Stimulated activated CD8-positive, alpha-beta memory T cell treated with anti-CD3 and anti-CD28 coated beads, Interleukin-15, amount 100 ng/mL, for 4 hours (primary cell): Measurements from ENCODE around the gene PILRB.
"Not testable (repeated sequence)": the region's sequence is repeated elsewhere in the genome, so short reads cannot be mapped to it uniquely, and the experiment has no call there.

Source experiments
- DNase-seq, 2 donors: peaks; one replicate each; pipeline ENCODE4 v3.0.0-alpha.2; 2020; ENCODE audit warnings: low read depth in 2 of 2

Gene PILRB

DNA sequence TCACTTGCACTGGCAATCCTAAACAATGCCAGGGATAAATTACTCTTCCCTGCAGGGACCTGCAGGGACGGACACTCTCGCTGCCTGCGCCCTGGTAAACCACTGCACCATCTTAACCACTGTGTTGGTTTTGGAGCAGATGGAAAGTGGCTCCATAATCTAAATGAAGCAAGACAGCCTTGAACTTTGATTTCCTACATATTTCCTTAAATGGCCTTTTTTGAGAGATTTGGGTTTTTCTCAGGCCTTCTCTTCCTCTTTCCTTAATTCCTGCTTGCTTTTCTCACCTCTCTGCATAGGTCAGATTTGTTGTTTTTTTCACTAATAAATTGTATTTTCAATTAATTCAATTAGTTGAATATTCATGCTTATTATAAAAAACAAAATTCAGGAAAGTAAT is 18.1 kb downstream of the PILRB start:
- no peak for DNase-seq

DNA sequence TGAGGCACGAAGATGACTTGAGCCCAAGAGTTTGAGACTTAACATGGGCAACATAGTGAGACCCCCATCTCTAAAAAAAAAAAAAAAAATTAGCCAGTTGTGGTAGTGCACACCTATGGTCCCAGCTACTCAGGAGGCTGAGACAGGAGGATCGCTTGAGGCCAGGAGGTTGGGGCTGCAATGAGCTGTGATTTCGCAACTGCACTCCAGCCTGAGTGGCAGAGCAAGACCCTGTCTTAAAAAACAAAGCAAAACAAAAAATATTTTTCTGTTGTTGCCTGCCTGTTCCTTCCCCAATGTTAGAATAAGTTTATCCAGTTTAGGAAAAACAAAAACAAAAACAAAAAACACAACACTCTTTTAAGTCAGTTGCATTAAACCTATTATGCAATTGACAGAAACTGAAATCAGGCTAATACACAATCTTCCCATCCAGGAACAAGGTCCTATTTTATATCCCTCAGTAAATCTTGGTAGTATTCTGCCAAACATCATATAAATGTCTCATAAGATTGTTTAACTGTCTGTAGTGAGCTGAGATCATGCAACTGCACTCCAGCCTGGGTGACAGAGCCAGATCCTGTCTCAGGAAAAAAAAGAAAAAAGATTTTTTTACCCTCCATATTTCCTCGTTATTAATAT is 20.3 kb downstream of the PILRB start:
- no peak for DNase-seq

DNA sequence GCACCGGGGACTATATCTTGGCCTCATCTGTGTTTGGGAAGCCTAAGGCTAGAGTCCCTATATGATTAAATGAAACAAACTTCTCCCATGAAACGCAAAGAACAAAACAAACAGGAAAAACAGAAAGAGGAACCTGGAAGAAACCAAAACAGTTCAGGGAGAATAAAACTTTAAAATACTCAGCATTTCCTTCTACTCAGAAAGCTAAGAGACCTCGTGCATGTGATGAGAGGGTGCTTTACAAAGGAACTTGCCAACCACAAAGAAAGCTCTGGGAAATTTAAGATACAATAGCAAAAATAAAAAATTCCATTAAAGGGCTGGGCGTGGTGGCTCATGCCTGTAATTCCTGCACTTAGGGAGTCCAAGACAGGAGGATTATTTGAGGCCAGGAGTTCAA is 22.3 kb downstream of the PILRB start:
- DNase-seq: no peak

DNA sequence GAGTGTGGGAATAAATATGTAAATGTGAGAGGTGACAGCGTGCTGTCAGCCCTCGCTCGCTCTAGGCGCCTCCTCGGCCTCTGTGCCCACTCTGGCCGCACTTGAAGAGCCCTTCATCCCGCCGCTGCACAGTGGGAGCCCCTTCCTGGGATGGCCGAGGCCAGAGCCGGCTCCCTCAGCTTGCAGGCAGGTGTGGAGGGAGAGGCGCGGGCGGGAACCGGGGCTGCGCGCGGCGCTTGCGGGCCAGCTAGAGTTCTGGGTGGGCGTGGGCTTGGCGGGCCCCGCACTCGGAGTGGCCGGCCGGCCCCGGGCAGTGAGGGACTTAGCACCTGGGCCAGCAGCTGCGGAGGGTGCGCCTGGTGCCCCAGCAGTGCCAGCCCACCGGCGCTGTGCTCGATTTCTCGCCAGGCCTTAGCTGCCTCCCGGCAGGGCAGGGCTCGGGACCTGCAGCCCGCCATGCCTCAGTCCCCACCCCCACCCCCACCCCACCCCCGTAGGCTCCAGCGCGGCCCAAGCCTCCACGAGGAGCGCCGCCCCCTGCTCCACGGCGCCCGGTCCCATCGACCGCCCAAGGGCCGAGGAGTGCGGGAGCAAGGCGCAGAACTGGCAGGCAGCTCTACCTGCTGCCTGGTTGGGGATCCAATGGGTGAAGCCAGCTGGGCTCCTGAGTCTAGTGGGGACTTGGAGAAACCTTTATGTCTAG is 23.8 kb downstream of the PILRB start:
- DNase-seq: not testable (repeated sequence)

DNA sequence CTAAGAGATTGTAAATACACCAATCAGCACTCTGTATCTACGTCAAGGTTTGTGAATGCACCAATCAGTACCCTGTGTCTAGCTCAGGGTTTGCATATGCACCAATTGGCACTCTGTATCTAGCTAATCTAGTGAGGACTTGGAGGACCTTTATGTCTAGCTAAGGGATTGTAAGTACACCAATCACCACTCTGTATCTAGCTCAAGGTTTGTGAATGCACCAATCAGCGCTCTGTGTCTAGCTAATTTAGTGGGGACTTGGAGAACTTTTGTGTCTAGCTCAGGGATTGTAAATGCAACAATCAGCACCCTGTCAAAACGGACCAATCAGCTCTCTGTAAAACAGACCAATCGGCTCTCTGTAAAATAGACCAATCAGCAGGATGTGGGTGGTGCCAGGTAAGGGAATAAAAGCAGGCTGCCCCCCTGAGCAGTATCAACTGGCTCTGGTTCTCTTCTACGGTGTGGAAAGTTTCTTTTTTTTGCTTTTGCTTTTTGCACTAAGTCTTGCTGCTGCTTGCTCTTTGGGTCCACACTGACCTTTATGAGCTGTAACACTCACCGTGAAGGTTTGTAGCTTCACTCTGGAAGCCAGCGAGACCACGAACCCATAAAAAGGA is 24.4 kb downstream of the PILRB start:
- not testable (repeated sequence) for DNase-seq

DNA sequence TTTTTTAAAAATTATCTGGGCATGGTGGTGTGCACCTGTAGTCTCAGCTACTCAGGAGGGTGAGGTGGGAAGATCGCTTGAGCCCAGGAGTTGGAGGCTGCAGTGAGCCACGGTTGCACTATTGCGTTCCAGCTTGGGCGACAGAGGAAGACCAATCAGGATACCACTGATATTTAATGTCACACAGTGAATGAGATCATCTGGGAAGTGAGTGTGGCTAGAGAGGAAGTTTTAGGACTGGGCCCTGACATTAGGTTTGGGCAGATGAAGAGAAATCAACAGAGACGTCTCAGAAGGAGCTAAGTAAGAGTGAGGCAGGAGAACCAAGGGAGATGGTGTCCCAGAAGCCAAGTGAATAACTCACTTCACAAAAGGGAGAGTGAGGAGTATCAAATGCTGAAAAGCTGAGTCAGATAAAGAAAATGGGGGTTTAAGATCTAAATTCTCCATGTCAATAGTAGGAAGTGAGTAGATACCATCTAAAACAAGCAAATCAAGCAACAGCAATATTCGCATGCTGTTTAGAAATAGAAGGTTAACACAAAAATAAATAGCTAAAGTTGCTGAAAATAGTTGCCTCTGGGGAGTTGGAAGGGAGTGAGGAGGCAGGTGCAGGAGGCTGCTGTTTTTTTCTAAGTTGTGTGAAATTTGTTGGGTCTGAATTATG is 26.8 kb downstream of the PILRB start:
- no peak for DNase-seq

DNA sequence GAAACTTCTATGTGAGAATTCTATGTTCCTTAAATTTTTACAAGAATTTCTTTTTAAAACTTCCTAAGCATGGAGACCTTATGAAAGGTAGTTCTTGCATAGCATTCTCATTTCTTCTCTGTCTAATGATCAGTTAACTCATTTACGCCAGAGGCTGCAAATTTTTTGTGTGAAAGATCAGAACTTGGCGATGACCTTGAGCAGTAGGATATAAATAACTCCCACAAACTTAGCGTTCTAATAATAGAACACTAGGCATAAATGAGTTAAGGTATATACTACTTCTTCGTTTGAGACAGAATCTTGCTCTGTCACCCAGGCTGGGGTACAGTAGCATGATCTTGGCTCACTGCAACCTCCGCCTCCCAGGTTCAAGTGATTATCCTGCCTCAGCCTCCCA is 29.0 kb downstream of the PILRB start:
- no peak for DNase-seq

DNA sequence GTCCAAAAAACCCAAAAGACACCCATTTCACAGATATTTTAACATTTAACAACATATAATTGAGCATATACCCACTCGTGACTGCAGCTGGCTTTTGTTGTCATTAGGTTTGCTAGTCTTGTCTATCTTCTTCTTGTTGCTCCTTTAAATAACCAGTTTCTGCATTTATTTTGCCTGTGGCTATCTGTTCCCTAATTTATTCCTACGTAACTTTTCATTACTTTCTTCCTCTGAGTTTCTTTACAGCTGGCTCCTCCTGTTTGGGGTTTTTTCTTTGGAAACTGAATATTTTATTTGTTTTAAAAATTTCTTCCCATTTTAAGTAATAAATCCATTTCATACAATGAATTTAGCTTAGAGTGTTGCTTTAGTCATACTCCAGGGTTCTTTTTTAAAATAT is 29.8 kb downstream of the PILRB start:
- no peak for DNase-seq

DNA sequence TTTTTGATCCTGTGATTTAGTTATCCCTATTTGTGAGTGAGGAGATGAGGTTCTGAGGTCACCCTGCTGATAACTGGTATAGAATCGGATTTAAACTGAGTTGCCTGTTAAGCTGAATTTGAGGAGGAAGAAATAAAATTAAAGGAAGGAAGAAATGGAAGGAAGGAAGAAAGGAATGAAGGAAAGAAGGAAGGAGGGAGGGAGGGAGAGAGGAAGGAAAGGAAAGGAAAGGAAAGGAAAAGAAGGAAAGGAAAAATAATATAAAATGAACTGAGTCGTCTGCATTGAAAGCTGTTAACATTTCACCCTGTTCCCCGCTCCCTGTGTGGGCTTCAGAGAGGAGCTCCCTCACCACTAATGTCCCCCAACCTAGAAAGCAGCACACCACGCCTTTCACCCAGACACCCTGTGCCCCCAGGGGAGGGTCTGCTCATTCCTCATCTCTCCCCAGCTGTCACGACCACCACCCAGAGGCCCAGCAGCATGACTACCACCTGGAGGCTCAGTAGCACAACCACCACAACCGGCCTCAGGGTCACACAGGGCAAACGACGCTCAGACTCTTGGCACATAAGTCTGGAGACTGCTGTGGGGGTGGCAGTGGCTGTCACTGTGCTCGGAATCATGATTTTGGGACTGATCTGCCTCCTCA is 31.6 kb downstream of the PILRB start:
- no peak for DNase-seq

DNA sequence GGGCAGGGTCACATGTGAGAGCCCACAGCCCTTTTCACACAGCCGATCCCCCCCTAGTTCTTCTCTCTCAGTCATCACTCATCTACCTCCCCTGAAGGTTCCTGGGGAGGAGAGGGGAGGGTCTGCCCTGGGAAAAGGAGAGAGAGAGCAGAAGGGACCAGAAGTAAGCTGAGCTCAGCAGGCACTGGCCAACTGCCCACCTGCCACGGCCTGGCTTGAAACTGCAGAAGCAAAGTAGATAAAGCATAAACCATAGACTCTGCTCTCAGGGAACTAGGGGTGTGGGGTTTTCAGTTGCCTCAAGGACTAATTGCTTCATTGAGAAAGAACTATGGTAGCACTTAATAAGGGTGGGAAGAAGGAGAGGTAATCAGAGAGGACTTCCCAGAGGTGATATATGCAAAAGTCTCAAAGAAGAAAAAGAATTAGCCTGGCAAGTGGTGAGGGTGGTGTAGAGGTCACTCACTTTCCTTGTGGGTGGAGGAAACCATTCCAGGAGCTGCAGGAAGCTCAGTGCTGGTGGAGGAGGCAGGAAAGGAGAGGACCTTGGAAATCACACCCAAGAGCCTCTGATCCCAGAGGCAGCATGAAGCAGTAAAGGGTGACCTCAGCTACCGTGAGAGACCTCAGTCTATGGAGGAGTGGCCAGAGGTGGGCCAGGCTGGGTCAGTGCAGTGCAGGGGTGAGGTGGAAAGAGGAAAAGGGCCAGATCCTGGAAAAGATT is 32.5 kb downstream of the PILRB start:
- no peak for DNase-seq

DNA sequence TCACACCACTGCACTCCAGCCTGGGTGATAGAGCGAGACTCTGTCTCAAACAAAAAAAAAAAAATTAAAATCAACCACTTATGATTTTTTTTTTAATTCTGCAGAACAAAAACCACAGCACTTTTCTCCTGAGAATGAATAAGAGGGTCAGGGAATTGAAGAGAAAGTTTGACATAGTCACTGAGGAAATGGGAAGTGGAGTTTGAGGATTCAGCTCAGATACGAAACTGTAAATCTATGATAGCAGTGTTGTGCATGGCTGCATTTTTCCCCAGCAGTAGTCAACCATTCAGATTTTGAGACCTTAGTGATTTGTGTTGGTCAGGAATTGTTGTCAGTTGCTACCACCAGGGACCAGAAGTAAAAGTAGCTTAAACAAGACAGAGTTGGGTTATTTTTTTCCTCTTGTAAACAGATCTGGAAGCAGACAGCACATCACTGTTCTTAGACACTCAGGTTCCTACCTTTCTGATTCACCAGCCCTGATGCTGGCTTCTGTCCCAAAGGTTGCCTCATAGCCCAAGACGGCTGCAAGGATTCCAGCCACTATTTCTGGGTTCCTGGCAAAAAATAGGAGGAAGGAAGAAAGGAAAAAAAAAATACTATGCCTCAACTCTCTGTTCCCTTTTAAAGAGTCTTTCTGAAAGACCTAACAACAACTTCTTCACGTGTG is 35.5 kb downstream of the PILRB start:
- no peak for DNase-seq

DNA sequence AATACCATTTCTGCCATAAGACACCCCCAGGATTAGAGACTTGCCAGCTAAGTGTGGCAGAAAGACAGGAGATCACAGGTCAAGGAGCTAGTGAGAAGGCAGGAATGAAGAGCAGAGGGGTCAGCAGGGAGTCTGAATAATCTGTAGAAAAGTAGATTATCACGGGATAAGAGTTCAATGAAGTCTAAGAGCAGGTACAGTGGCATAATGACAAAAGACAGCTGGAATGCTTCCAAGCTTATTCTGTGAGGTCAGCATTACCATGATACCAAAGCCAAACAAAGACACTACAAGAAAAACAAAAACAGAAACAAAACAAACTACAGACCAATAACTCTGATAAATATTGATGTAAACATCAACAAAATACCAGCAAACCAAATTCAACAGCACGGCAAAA is 36.2 kb downstream of the PILRB start:
- DNase-seq: no peak

DNA sequence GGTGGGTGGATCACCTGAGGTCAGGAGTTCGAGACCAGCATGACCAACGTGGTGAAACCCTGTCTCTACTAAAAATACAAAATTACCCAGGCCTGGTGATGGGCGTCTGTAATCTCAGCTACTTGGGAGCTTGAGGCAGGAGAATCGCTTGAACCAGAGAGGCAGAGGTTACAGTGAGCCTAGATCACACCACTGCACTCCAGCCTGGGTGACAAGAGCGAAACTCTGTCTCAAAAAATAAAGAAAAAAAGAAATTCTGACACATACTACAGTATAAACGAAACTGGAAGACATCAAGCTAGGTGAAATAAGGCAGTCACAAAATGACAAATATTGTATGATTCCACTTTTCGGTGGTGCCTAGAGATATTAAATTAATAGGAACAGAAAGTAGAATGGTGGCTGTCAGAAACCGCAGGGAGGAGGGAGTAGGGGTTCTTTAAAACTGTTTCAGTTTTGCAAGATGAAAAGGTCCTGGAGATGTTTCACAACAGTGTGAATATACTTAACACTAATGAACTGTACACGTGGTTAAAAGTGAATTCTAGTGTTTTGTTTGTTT is 38.6 kb downstream of the PILRB start:
- peak in 1 of 2 donors; percentile 22 for DNase-seq

DNA sequence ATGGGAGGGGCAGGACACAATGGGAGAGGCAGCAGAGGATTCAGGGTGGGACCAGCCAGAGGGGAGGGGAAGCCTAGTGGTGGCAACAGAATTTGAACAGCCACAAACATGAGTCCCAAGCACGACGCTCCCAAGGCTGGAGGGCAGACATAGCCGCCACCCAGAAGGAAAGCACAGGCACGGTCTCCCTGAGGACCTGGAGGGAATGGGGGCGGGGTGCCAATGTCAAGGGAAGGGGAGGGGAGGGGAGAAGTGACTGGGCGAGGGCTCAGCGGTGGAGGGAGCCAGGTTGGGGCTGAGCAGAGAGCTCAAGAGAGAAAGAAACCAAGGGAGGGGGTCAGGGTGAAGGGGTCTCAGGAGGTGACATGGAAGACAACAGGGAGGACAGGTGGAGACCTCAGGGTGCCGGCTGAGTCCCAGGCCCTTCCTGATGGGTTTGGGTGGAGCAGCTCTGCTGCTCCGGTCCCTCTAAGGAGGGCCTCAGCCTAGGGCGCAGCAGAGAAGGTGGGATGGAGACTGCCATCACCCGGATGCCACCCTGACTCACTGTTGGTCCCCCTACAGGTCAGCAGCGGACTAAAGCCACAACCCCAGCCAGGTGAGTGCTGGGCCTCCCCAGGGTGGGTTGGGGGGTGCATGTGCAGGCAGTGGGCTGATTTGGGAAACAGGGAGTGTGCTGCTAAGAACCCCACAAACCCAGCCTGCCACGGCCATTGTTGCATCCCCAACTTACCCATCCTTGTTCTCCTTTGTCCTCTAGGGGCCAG is 39.6 kb downstream of the PILRB start:
- DNase-seq: no peak

DNA sequence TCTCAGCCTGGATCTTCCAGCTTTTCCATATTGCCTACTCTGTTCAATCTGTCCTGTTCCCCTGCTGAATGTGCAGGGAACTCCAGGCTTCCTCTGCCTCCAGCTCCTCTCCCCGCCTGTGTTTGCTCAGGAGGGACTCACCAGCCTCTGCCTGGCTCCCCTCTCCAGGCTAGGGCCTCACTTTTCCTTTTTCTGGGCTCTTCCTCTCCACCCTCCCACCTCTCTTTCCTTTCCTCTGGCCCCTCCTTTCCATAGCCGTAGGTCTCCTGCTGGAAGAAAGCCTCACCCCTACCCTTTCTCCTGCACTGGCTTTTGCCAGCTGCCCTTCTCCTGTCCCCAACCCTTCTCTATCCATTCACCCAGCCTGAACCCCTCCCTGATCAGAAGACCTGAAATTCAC is 40.3 kb downstream of the PILRB start:
- no peak for DNase-seq

DNA sequence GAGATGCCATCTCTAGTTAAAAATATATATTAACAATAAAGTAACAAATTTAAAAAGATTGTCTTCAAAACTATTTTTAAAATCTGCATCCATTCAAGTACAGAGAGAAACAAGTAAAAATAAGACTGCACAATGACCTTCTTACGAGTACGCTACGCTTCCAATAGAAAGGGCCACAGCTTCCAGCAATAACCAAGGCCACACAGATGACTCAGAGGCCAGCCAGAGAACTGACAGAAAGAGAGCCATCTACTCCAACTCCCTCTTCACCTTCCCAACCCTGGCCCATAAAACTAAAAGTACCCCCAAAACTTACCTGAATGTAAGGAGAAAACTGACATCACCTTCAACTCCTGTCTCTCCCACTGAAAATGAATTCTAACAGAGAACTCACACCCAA is 42.1 kb downstream of the PILRB start:
- DNase-seq: no peak

DNA sequence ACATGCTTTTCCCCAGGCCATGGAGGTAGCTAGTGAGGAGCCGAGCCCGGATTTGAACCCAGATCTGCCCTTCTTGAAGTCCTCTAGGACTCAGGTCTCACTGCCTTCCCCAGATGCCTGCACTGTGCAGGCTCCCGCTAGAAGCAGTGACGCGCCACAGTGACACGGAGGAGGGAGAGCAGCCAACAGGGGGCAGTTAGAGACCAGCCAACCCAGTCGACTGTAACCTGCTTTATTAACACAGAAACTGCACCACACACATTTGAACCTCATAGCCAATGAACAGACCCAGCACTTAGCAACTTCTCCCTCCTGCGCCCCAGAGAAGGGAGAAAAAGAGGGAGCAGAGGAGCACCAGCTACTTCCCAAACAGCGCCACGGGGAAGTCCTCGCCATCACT is 42.7 kb downstream of the PILRB start:
- no peak for DNase-seq

DNA sequence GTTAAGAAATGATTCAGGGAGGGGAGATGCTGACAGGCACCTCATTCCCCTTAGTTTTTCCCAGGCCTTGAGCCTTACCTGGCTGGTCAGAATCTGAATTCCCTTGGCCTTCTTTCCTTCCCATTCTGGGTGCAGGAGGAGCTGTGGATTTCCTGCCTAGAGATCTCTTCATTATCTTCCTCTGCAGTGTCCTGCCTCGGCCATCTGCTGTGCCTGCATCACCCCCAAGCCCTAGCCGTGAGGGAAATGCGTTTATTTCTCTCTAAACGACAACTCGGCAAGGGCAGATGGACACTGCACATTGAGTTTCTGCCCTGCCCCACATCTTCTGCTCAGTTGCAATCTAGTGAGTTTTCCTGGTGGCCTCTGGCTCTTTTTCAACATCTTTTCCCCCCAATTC is 43.9 kb downstream of the PILRB start:
- no peak for DNase-seq

DNA sequence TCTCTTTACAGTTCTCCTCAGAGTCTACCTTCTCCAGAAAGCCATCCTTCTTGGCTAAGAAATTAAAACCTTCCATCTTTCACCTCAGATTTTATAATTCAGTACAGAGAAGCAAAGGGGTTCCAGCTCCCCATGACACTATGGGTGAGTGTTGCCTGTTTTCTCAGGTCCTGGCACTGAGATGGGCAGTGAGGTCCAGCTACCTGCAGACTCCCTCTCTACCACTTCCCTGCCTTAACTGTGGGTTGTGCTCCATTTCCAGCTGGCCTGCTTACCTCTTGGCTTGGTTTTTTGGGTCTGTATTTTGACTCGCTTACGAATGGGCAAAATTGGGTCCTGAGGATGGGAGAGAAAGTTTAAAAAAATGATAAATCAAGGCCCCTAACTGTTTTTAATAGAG is 44.3 kb downstream of the PILRB start:
- no peak for DNase-seq

DNA sequence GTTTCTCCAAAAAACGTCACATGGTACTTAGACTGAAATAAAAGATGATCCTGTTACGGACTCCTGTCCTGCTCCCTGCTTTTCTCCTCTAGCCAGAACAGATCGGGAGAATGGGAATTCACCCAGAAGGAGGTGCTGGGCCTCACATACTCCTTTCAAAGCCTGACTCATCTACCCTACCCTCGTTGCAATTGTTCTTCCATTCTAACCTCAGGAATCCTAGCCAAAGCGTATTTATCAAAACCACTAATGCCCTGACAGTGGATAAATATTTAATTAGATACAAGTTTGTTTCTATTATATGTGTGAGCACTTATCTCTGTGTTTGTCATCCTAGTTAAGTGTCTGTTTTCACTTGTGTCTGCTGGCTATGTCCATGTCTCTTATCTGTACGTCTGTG is 48.9 kb downstream of the PILRB start:
- DNase-seq: no peak
